ENCODE measurements around the gene BYSL.

The BYSL gene

GRCh38 chr6:41900861-41901260, 20.4 kb upstream of the BYSL start:
- TF ChIP-seq, protein P1, sequence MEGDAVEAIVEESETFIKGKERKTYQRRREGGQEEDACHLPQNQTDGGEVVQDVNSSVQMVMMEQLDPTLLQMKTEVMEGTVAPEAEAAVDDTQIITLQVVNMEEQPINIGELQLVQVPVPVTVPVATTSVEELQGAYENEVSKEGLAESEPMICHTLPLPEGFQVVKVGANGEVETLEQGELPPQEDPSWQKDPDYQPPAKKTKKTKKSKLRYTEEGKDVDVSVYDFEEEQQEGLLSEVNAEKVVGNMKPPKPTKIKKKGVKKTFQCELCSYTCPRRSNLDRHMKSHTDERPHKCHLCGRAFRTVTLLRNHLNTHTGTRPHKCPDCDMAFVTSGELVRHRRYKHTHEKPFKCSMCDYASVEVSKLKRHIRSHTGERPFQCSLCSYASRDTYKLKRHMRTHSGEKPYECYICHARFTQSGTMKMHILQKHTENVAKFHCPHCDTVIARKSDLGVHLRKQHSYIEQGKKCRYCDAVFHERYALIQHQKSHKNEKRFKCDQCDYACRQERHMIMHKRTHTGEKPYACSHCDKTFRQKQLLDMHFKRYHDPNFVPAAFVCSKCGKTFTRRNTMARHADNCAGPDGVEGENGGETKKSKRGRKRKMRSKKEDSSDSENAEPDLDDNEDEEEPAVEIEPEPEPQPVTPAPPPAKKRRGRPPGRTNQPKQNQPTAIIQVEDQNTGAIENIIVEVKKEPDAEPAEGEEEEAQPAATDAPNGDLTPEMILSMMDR (IDR thresholded peaks at IDR 0.05; ENCODE audit: low read depth, low read length, poor library complexity, severe bottlenecking), result no peak
- no peak overlapping the region for H3K4me3 ChIP-seq (ENCODE audit: low read length)
- H3K9me3 ChIP-seq (ENCODE audit: control insufficient read depth, insufficient read depth, low read length), result no peaks in the 10 kb centered on the region
- no peaks in the 10 kb centered on the region for H4K20me1 ChIP-seq (ENCODE audit: control insufficient read depth, insufficient read depth, low read depth, low read length)
- H3K27ac ChIP-seq (ENCODE audit: low read depth, low read length), result no peak overlapping the region
- no peak overlapping the region for H3K4me2 ChIP-seq (ENCODE audit: low read length)
- H3K36me3 ChIP-seq (ENCODE audit: control insufficient read depth, low read length), result peaks cover 38% of the 10 kb centered on the region
- no peaks in the 10 kb centered on the region for H3F3A ChIP-seq (ENCODE audit: control insufficient read depth, insufficient read depth)
- H3K4me1 ChIP-seq (ENCODE audit: control insufficient read depth, low read length), result peaks cover 9% of the 10 kb centered on the region
- H3K9me2 ChIP-seq (replicated peaks; ENCODE audit: control insufficient read depth, low read length), result no peaks in the 10 kb centered on the region
- H3K79me2 ChIP-seq (ENCODE audit: control insufficient read depth, low read length), result no peaks in the 10 kb centered on the region
- H3K27me3 ChIP-seq (ENCODE audit: control insufficient read depth, low read length), result no peaks in the 10 kb centered on the region

GRCh38 chr6:41901882-41902519, 19.3 kb upstream of the BYSL start:
- no peaks in the 10 kb centered on the region for H3F3A ChIP-seq (ENCODE audit: control insufficient read depth, insufficient read depth)
- H3K4me1 ChIP-seq (ENCODE audit: control insufficient read depth, low read length), result no peaks in the 10 kb centered on the region
- H3K27me3 ChIP-seq (ENCODE audit: control insufficient read depth, low read length), result no peaks in the 10 kb centered on the region
- H3K9me3 ChIP-seq (ENCODE audit: control insufficient read depth, insufficient read depth, low read length), result no peaks in the 10 kb centered on the region
- no peak overlapping the region for H3K27ac ChIP-seq (ENCODE audit: low read depth, low read length)
- H3K4me2 ChIP-seq (ENCODE audit: low read length), result no peak overlapping the region
- H3K9me2 ChIP-seq (replicated peaks; ENCODE audit: control insufficient read depth, low read length), result no peaks in the 10 kb centered on the region
- H3K4me3 ChIP-seq (ENCODE audit: low read length), result no peak overlapping the region
- H4K20me1 ChIP-seq (ENCODE audit: control insufficient read depth, insufficient read depth, low read depth, low read length), result no peaks in the 10 kb centered on the region
- peaks cover 49% of the 10 kb centered on the region for H3K36me3 ChIP-seq (ENCODE audit: control insufficient read depth, low read length)
- TF ChIP-seq EZH2phosphoT487 (IDR thresholded peaks at IDR 0.05; ENCODE audit: borderline replicate concordance, low read length), result no peak
- TF ChIP-seq, protein P1 (IDR thresholded peaks at IDR 0.05; ENCODE audit: low read depth, low read length, poor library complexity, severe bottlenecking), result peak; percentile 55
- no peaks in the 10 kb centered on the region for H3K79me2 ChIP-seq (ENCODE audit: control insufficient read depth, low read length)

DNA sequence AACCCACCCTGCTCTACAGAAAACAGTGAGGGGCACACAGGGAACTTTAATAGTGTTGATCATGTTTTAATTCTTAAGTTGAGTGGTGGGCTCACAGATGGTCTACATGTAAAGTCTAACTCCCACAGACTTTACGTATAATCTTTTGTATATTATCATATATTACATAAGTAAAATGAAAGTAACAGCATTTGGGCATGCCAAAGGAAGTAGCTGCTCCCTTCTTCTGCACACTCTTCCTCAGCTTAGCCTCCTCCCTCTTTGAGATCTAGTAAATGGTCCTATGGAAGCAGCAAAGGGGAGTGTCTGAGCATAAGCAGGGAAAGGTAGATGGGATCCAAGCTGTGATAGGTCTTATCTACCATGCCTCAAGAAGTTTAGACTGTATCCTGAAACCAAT, 11.6 kb upstream of the BYSL start:
- no peaks in the 10 kb centered on the region for H3K27me3 ChIP-seq (ENCODE audit: control insufficient read depth, low read length)
- H3K79me2 ChIP-seq (ENCODE audit: control insufficient read depth, low read length), result peaks cover 18% of the 10 kb centered on the region
- H3K27ac ChIP-seq (ENCODE audit: low read depth, low read length), result no peak overlapping the region
- H3K4me1 ChIP-seq (ENCODE audit: control insufficient read depth, low read length), result no peaks in the 10 kb centered on the region
- H3K9me2 ChIP-seq (replicated peaks; ENCODE audit: control insufficient read depth, low read length), result no peaks in the 10 kb centered on the region
- no peaks in the 10 kb centered on the region for H3F3A ChIP-seq (ENCODE audit: control insufficient read depth, insufficient read depth)
- peaks cover 79% of the 10 kb centered on the region for H3K36me3 ChIP-seq (ENCODE audit: control insufficient read depth, low read length)
- H3K4me2 ChIP-seq (ENCODE audit: low read length), result no peak overlapping the region
- no peak overlapping the region for H3K4me3 ChIP-seq (ENCODE audit: low read length)
- no peaks in the 10 kb centered on the region for H4K20me1 ChIP-seq (ENCODE audit: control insufficient read depth, insufficient read depth, low read depth, low read length)
- TF ChIP-seq, protein P1 (IDR thresholded peaks at IDR 0.05; ENCODE audit: low read depth, low read length, poor library complexity, severe bottlenecking), result no peak
- TF ChIP-seq EZH2phosphoT487 (IDR thresholded peaks at IDR 0.05; ENCODE audit: borderline replicate concordance, low read length), result no peak
- H3K9me3 ChIP-seq (ENCODE audit: control insufficient read depth, insufficient read depth, low read length), result no peaks in the 10 kb centered on the region
